CD14-positive monocyte (primary cell): ENCODE results near the gene KPNA3. TPM values are rescaled to one million over a fixed set of nuclear protein-coding genes. Genes with fewer than 3 reads are reported as not detected.

Source experiments
- DNase-seq, 3 donors: peaks; one replicate each; pipeline ENCODE4 v3.0.0-alpha.2; 2011 to 2022
- H2AFZ ChIP-seq: 2 replicates; pipeline ENCODE4 v1.6.0; 2012; ENCODE audit warnings: mild to moderate bottlenecking, low read depth, low read length, inconsistent platforms; ENCODE audit not compliant: insufficient read depth, poor library complexity, severe bottlenecking
- H3K27ac ChIP-seq, 2 donors: 1 replicate in 1 of 2; 2 replicates in 1 of 2; pipeline ENCODE4 v1.5.1; 2012 to 2013; ENCODE audit warnings: low read length in 2 of 2, control low read depth in 1 of 2, inconsistent platforms in 1 of 2, low read depth in 1 of 2, mild to moderate bottlenecking in 1 of 2
- H3K27me3 ChIP-seq, 2 donors: one replicate each; pipeline versions ENCODE4 v1.6.0 to v1.6.1; 2011 to 2013; ENCODE audit warnings: low read length in 2 of 2; ENCODE audit not compliant: control insufficient read depth in 2 of 2, insufficient read depth in 2 of 2
- H3K36me3 ChIP-seq, 2 donors: replicated peaks in 1 of 2; 1 replicate in 1 of 2; 2 replicates in 1 of 2; pipeline versions ENCODE4 v1.5.1 to v1.6.1; 2012 to 2013; ENCODE audit warnings: low read length in 2 of 2, control low read depth in 1 of 2, inconsistent platforms in 1 of 2, mild to moderate bottlenecking in 1 of 2; ENCODE audit not compliant: insufficient read depth in 2 of 2, control insufficient read depth in 1 of 2
- H3K4me1 ChIP-seq, 2 donors: 1 replicate in 1 of 2; 2 replicates in 1 of 2; pipeline versions ENCODE4 v1.5.1 to v1.6.1; 2012 to 2013; ENCODE audit warnings: low read length in 2 of 2, control low read depth in 1 of 2, inconsistent platforms in 1 of 2, mild to moderate bottlenecking in 1 of 2, moderate library complexity in 1 of 2; ENCODE audit not compliant: insufficient read depth in 2 of 2, control insufficient read depth in 1 of 2
- H3K4me2 ChIP-seq: replicated peaks from 2 replicates; pipeline ENCODE3; 2012; ENCODE audit warnings: low read length, moderate library complexity, mild to moderate bottlenecking; ENCODE audit not compliant: poor library complexity, severe bottlenecking; ENCODE audit errors: extremely low read depth
- H3K4me3 ChIP-seq, 3 experiments: fragments of 200-600 bp in 1 of 3; sonication (generic) in 1 of 3; replicated peaks in 1 of 3; 1 replicate in 2 of 3; 2 replicates in 1 of 3; pipeline ENCODE4 v1.5.1; 2011 to 2013; ENCODE audit warnings: low read length in 3 of 3, mild to moderate bottlenecking in 3 of 3, control low read depth in 2 of 3, low read depth in 2 of 3, inconsistent platforms in 1 of 3, moderate library complexity in 1 of 3
- H3K79me2 ChIP-seq: 2 replicates; pipeline ENCODE4 v1.6.0; 2012; ENCODE audit warnings: mild to moderate bottlenecking, control low read depth, inconsistent platforms, low read length, moderate library complexity; ENCODE audit not compliant: insufficient read depth
- H3K9ac ChIP-seq: 2 replicates; pipeline ENCODE4 v1.6.0; 2017; ENCODE audit warnings: low read length, mild to moderate bottlenecking; ENCODE audit not compliant: insufficient read depth, poor library complexity, severe bottlenecking
- H3K9me3 ChIP-seq, 2 donors: replicated peaks in 1 of 2; 1 replicate in 1 of 2; 2 replicates in 1 of 2; pipeline versions ENCODE4 v1.5.1 to v1.6.1; 2012 to 2013; ENCODE audit warnings: low read length in 2 of 2, control low read depth in 1 of 2; ENCODE audit not compliant: control insufficient read depth in 1 of 2, insufficient read depth in 1 of 2
- H4K20me1 ChIP-seq: 2 replicates; pipeline ENCODE4 v1.6.0; 2012; ENCODE audit warnings: mild to moderate bottlenecking, low read length, control low read depth, moderate library complexity; ENCODE audit not compliant: insufficient read depth
- H3K27ac Mint-ChIP-seq, 7 donors: one replicate each; pipeline ENCODE4 v1.8.0; 2020; ENCODE audit warnings: mild to moderate bottlenecking in 7 of 7, mixed read lengths in 7 of 7, moderate library complexity in 6 of 7, inconsistent platforms in 2 of 7
- H3K27me3 Mint-ChIP-seq, 3 donors: one replicate each; pipeline ENCODE4 v1.8.0; 2021 to 2022; ENCODE audit warnings: low read depth in 3 of 3, mild to moderate bottlenecking in 3 of 3, mixed read lengths in 3 of 3, moderate library complexity in 3 of 3, inconsistent platforms in 1 of 3
- H3K36me3 Mint-ChIP-seq, 2 donors: one replicate each; pipeline ENCODE4 v1.8.0; 2020; ENCODE audit warnings: mixed read lengths in 2 of 2, inconsistent platforms in 1 of 2, mild to moderate bottlenecking in 1 of 2
- H3K4me1 Mint-ChIP-seq: one replicate; pipeline ENCODE4 v1.8.0; 2020; ENCODE audit warnings: mild to moderate bottlenecking, mixed read lengths
- H3K4me3 Mint-ChIP-seq, 2 donors: one replicate each; pipeline ENCODE4 v1.8.0; 2020; ENCODE audit warnings: mild to moderate bottlenecking in 2 of 2, mixed read lengths in 2 of 2, moderate library complexity in 1 of 2
- H3K9me3 Mint-ChIP-seq, 7 donors: one replicate each; pipeline ENCODE4 v1.8.0; 2020 to 2022; ENCODE audit warnings: mixed read lengths in 7 of 7, mild to moderate bottlenecking in 6 of 7, moderate library complexity in 6 of 7, inconsistent platforms in 2 of 7
- CTCF ChIP-seq: fragments of 200-600 bp; IDR thresholded peaks from one replicate; pipeline ENCODE4 v1.8.0; 2022; ENCODE audit warnings: antibody characterized with exemption, mild to moderate bottlenecking
- WGBS: methylation state at CpG from one replicate; pipeline ENCODE4 v1.1.5; 2013; ENCODE audit warnings: missing lambda C conversion rate; ENCODE audit not compliant: insufficient coverage; 5-methylcytosine and 5-hydroxymethylcytosine counted together
- intact Hi-C, 2 donors: fragments of 100-400 bp; cut with micrococcal nuclease; formaldehyde crosslinking; loops; one replicate each; pipeline versions ENCODE4 v1.15.0 to v1.15.1; 2023
- polyA plus RNA-seq, 3 donors: library from polyadenylated mRNA; depleted of rRNA in 1 of 3; unstranded in 2 of 3; stranded (reverse) in 1 of 3; fragments of 300-500 nt in 2 of 3; fragments of >200 nt in 1 of 3; fragmentation: Illumina TruSeq in 2 of 3; gene quantifications; 1 replicate in 2 of 3; 2 replicates in 1 of 3; pipeline ENCODE4 v1.2.3, GENCODE V29; 2012 to 2021

KPNA3 gene
- polyA plus RNA-seq, 3 donors: 11.5 to 15.3 (median 12.8) TPM

DNA sequence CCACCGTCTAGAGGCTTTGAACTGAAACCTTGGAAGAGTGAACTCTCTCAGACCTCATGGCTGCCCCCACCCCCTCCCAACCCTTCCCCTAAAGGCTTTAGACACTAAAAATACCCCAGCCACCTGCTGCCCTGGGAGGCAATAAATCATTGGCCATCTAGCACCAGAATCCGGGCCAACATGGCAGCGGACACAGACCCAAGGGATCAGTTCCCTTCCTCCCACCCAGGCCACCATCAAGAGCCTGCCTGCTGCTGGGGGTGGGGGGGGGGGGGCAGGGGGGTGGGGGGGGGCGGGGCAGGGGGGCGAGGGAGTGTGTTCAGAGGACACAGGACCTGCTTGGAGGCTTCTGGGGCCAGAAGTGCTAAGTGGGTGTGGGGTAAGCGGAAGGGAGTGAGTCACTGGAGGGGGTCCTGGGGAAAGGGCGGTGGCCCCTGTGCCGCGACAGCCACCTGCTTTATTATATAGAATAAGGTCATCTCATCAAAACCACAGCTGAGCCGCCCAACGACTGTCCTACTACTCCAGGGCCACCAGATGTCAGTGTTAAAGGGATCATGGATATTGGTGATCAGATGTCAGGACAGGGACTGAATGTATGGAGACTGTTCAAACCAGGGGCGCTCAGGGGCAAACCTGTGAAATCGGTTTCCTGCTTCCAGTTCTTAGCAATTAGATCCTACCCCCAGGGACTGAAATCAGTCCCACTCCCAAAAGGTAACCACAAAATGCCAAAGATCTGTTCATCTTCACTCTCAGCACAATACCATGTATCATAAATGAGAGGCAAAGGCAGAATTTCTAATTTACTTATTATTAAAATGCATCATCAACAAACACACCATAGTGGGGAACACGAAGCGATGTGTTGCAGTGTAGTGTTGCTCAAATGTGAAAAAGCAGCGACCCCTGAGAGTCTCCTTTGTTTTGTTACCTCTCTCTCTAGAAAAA lies 139.9 kb downstream of the KPNA3 start:
- intact Hi-C loops: loop anchor here (10.0 kb wide), 1 partner anchor 192 kb away; no protein-coding TSS in a partner anchor
- DNase-seq: peak; percentile 25 to 48 (median 47)
- TF ChIP-seq CTCF: peak; percentile 72

DNA sequence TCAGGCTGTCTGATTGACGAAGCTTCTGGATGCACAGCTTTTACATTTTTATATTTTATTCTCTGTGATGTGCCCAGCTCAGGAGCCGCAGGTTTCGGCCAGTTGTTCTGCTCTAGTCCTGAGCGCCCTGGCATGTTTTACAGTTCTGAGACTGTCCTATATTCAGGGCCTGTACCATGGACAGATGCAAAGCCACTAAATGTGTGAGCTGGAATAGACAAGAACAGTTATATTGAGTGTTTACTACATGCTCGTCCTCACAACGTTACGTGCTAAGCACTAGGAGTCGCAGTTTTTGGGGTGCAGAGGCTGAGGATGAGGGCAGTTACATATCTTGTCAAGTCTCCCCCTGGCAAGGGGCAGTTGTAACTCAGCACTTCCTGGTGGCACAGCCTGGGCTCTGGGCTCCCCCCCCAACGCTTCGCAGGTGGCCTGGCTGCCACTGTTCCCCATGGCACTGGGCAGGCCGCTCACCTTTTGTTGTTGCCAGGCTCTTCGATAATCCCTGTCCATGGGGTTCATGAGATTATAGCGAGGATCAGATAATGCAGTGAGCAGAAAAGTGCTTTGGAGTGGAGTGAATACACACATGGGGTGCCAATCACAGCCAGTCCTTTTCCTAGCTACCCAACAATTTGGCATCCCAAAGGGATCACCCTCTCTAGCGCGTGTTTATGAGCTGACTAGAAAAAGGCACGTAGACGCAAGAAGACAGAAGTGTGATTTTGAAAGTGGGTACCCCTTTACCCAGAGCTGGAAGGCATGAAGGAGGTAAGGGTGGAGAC lies 140.7 kb downstream of the KPNA3 start:
- no peak overlapping the region for H2AFZ ChIP-seq
- no peak overlapping the region for H3K9ac ChIP-seq
- Mint-ChIP-seq H3K4me1 (peaks cover 6% of the 10 kb centered on the region), H3K36me3 (peaks cover 0 to 3% of the 10 kb centered on the region in 2 donors), H3K4me3 (no peak overlapping the region), H3K9me3 (no peaks in the 10 kb centered on the region), H3K27ac (no peak overlapping the region), H3K27me3 (peaks cover 0 to 4% (median 3%) of the 10 kb centered on the region in 3 donors)
- no peak for TF ChIP-seq CTCF
- intact Hi-C loops: loop anchor here (10.0 kb wide), 1 partner anchor 193 kb away; no protein-coding TSS in a partner anchor
- no peaks in the 10 kb centered on the region for H3K79me2 ChIP-seq
- no peak overlapping the region for H3K4me3 ChIP-seq
- 80% methylated on average over 7 of the region's 17 CpGs for WGBS
- no peak for DNase-seq
- H3K27me3 ChIP-seq: no peaks in the 10 kb centered on the region
- no peaks in the 10 kb centered on the region for H3K36me3 ChIP-seq
- no peak overlapping the region for H3K27ac ChIP-seq
- H3K4me2 ChIP-seq: no peak overlapping the region
- H4K20me1 ChIP-seq: no peaks in the 10 kb centered on the region
- no peaks in the 10 kb centered on the region for H3K9me3 ChIP-seq
- peaks cover under 1 to 2% of the 10 kb centered on the region in 2 donors for H3K4me1 ChIP-seq

More for the DNA sequence above, 139.9 kb downstream of the KPNA3 start:
- H3K4me1 ChIP-seq: no peaks in the 10 kb centered on the region
- Mint-ChIP-seq H3K27me3 (peaks cover 0 to 2% (median 2%) of the 10 kb centered on the region in 3 donors), H3K4me1 (peaks cover 5% of the 10 kb centered on the region), H3K9me3 (peaks cover 0 to 2% (median 0%) of the 10 kb centered on the region in 7 donors), H3K27ac (no peak overlapping the region), H3K4me3 (no peak overlapping the region), H3K36me3 (peaks cover 0 to 3% of the 10 kb centered on the region in 2 donors)
- H3K27ac ChIP-seq: no peak overlapping the region
- H4K20me1 ChIP-seq: no peaks in the 10 kb centered on the region
- no peak overlapping the region for H3K9ac ChIP-seq
- no peak overlapping the region for H3K4me2 ChIP-seq
- H3K79me2 ChIP-seq: no peaks in the 10 kb centered on the region
- no peaks in the 10 kb centered on the region for H3K9me3 ChIP-seq
- H3K4me3 ChIP-seq: no peak overlapping the region
- no CpG with 5 or more reads among the region's 16 CpGs for WGBS
- H3K36me3 ChIP-seq: no peaks in the 10 kb centered on the region
- H3K27me3 ChIP-seq: no peaks in the 10 kb centered on the region
- H2AFZ ChIP-seq: no peak overlapping the region
